DOHH2 (cell line): ENCODE results near the gene ALAS1.

Source experiments
- H3F3A ChIP-seq: fragments of 200-600 bp; sonication (generic), shearing (Covaris generic); 2 replicates; pipeline ENCODE4 v1.6.0; 2016; ENCODE audit warnings: antibody characterized with exemption, mild to moderate bottlenecking; ENCODE audit not compliant: control insufficient read depth, insufficient read depth
- H3K27ac ChIP-seq: fragments of 200-600 bp; sonication (generic); 2 replicates; pipeline ENCODE4 v1.5.1; 2014; ENCODE audit warnings: low read depth, mild to moderate bottlenecking, low read length, moderate library complexity
- H3K27me3 ChIP-seq: fragments of 200-600 bp; sonication (generic); 2 replicates; pipeline ENCODE4 v1.6.1; 2014; ENCODE audit warnings: mild to moderate bottlenecking, low read length, mixed read lengths; ENCODE audit not compliant: control insufficient read depth
- H3K36me3 ChIP-seq: fragments of 200-600 bp; sonication (generic); 2 replicates; pipeline ENCODE4 v1.6.1; 2014; ENCODE audit warnings: mild to moderate bottlenecking, low read length, moderate library complexity, mixed read lengths; ENCODE audit not compliant: control insufficient read depth
- H3K4me1 ChIP-seq: fragments of 200-600 bp; sonication (generic); 2 replicates; pipeline ENCODE4 v1.6.1; 2014; ENCODE audit warnings: mild to moderate bottlenecking, low read length, mixed read lengths; ENCODE audit not compliant: control insufficient read depth
- H3K4me2 ChIP-seq: fragments of 200-600 bp; sonication (generic); 2 replicates; pipeline ENCODE4 v1.6.0; 2014; ENCODE audit warnings: mild to moderate bottlenecking, low read length, moderate library complexity
- H3K4me3 ChIP-seq: fragments of 200-600 bp; sonication (generic); 2 replicates; pipeline ENCODE4 v1.5.1; 2014; ENCODE audit warnings: mild to moderate bottlenecking, low read length, mixed read lengths
- H3K79me2 ChIP-seq: fragments of 200-600 bp; sonication (generic); 2 replicates; pipeline ENCODE4 v1.6.1; 2014; ENCODE audit warnings: mild to moderate bottlenecking, low read length, mixed read lengths; ENCODE audit not compliant: control insufficient read depth
- H3K9me2 ChIP-seq: fragments of 200-600 bp; sonication (generic); replicated peaks from 2 replicates; pipeline ENCODE4 v1.6.1; 2014; ENCODE audit warnings: mild to moderate bottlenecking, low read length, mixed read lengths; ENCODE audit not compliant: control insufficient read depth
- H3K9me3 ChIP-seq: fragments of 200-600 bp; sonication (generic); 2 replicates; pipeline ENCODE4 v1.6.1; 2014; ENCODE audit warnings: antibody characterized with exemption, low read length, mixed read lengths; ENCODE audit not compliant: control insufficient read depth, insufficient read depth
- H4K20me1 ChIP-seq: fragments of 200-600 bp; sonication (generic); 2 replicates; pipeline ENCODE4 v1.6.0; 2014; ENCODE audit warnings: low read depth, mild to moderate bottlenecking, antibody characterized with exemption, low read length, moderate library complexity; ENCODE audit not compliant: control insufficient read depth, insufficient read depth
- EZH2phosphoT487 ChIP-seq: fragments of 200-600 bp; sonication (generic); IDR thresholded peaks from 2 replicates; pipeline ENCODE4 v1.6.1; 2017; ENCODE audit warnings: borderline replicate concordance, mild to moderate bottlenecking, antibody characterized with exemption, low read length, moderate library complexity, mixed read lengths
- TF ChIP-seq, protein P1 (sequence below): fragments of 200-600 bp; sonication (generic); IDR thresholded peaks from one replicate; pipeline ENCODE4 v1.5.1; 2014; ENCODE audit warnings: antibody characterized with exemption, mild to moderate bottlenecking, low read depth, low read length; ENCODE audit not compliant: poor library complexity, severe bottlenecking

Gene ALAS1

DNA sequence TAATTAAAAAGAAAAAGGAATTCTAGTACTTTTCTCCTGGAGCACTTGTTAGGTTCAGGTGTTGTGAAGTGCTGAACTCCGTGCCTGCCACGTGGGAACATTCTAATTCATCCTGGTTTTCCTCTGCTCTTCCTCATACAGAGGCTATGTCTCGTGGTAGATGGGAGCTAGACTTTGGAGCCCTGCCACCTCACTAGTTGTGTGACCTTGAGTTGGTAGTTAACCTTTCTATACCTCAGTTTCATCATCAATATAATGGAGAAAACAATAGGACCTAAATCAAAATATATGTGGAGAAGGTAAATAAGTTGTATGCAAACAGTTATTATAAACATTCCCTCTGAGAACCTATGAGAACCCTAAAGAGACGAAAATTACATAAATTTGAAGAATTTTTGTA lies 10.6 kb downstream of the ALAS1 start:
- TF ChIP-seq, protein P1, sequence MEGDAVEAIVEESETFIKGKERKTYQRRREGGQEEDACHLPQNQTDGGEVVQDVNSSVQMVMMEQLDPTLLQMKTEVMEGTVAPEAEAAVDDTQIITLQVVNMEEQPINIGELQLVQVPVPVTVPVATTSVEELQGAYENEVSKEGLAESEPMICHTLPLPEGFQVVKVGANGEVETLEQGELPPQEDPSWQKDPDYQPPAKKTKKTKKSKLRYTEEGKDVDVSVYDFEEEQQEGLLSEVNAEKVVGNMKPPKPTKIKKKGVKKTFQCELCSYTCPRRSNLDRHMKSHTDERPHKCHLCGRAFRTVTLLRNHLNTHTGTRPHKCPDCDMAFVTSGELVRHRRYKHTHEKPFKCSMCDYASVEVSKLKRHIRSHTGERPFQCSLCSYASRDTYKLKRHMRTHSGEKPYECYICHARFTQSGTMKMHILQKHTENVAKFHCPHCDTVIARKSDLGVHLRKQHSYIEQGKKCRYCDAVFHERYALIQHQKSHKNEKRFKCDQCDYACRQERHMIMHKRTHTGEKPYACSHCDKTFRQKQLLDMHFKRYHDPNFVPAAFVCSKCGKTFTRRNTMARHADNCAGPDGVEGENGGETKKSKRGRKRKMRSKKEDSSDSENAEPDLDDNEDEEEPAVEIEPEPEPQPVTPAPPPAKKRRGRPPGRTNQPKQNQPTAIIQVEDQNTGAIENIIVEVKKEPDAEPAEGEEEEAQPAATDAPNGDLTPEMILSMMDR: no peak
- no peak for TF ChIP-seq EZH2phosphoT487
- H3K9me3 ChIP-seq: no peaks in the 10 kb centered on the region
- H3K27ac ChIP-seq: no peak overlapping the region
- peaks cover 93% of the 10 kb centered on the region for H3K36me3 ChIP-seq
- no peaks in the 10 kb centered on the region for H3K4me1 ChIP-seq
- H3K4me2 ChIP-seq: no peak overlapping the region
- no peaks in the 10 kb centered on the region for H3K79me2 ChIP-seq
- H3F3A ChIP-seq: peaks cover 4% of the 10 kb centered on the region
- no peak overlapping the region for H3K4me3 ChIP-seq
- no peaks in the 10 kb centered on the region for H4K20me1 ChIP-seq
- H3K27me3 ChIP-seq: no peaks in the 10 kb centered on the region
- H3K9me2 ChIP-seq: no peaks in the 10 kb centered on the region

DNA sequence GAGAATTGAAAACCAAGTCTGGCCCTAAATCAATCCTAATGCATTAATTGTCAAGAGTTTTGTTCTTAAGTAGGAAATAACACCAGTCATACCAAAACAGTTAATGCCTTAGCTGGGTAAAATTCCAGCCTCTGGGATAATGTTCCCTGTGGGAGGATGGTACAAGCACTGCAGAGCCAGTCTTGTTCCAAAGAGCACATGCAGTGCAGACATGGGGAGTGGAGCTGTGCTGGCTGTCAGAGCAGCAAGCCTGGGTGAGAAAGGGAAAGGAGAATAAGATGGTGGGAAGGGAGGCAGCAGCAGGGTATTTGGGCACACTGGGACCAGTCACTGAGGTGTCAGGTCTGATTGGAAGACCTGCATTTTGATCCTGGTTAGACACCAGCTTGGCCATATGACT lies 12.1 kb downstream of the ALAS1 start:
- Histone ChIP-seq H3K27ac (no peak overlapping the region), H3K27me3 (no peaks in the 10 kb centered on the region), H3K4me2 (no peak overlapping the region), H4K20me1 (no peaks in the 10 kb centered on the region), H3F3A (peaks cover 15% of the 10 kb centered on the region), H3K9me3 (no peaks in the 10 kb centered on the region), H3K79me2 (no peaks in the 10 kb centered on the region), H3K36me3 (peaks cover 93% of the 10 kb centered on the region), H3K9me2 (no peaks in the 10 kb centered on the region), H3K4me3 (no peak overlapping the region), H3K4me1 (no peaks in the 10 kb centered on the region)
- TF ChIP-seq, protein P1: no peak
- no peak for TF ChIP-seq EZH2phosphoT487

DNA sequence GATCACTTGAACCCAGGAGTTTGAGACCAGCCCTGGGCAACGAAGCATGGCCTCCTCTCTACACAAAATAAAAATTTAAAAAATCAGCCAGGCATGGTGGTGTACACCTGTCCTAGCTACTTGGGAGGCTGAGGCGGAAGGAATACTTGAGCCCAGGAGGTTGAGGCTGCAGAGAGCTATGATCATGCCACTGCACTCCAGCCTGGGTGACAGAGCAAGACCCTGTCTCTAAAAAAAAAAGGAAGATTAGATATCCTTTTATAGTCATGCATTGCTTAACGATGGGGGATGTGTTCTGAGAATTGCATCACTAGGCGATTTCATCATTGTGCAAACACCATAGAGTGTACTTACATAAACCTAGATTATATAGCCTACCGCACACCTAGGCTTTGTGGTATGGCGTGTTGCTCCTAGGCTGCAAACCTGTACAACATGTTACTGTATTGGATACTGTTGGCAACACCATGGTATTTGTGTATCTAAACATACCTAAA lies 12.6 kb downstream of the ALAS1 start:
- Histone ChIP-seq H3K9me3 (no peaks in the 10 kb centered on the region), H3K4me2 (no peak overlapping the region), H3K4me3 (no peak overlapping the region), H3K9me2 (no peaks in the 10 kb centered on the region), H3K27me3 (no peaks in the 10 kb centered on the region), H4K20me1 (no peaks in the 10 kb centered on the region), H3K36me3 (peaks cover 93% of the 10 kb centered on the region), H3K79me2 (no peaks in the 10 kb centered on the region), H3K27ac (no peak overlapping the region), H3K4me1 (no peaks in the 10 kb centered on the region), H3F3A (peaks cover 15% of the 10 kb centered on the region)
- TF ChIP-seq, protein P1: no peak
- no peak for TF ChIP-seq EZH2phosphoT487
